Transverse colon (tissue), 4 donors: Measurements from ENCODE around the gene SEMA4F. TPM values are rescaled to one million over a fixed set of nuclear protein-coding genes. Genes with fewer than 3 reads are reported as not detected.

ENCODE experiments used
- DNase-seq: peaks from one replicate; pipeline ENCODE4 v3.0.0-alpha.2; 2019
- H3K27ac ChIP-seq, 4 donors: fragments of 200-600 bp; sonication (generic); 2 replicates each; pipeline ENCODE4 v1.5.1; 2016 to 2018; ENCODE audit warnings: inconsistent platforms in 4 of 4
- H3K27me3 ChIP-seq: fragments of 200-600 bp; sonication (generic); 2 replicates; pipeline ENCODE4 v1.5.1; 2017; ENCODE audit warnings: inconsistent platforms
- H3K36me3 ChIP-seq, 4 donors: fragments of 200-600 bp; sonication (generic); 2 replicates each; pipeline ENCODE4 v1.5.1; 2017 to 2019; ENCODE audit warnings: inconsistent platforms in 4 of 4
- H3K4me1 ChIP-seq, 4 donors: fragments of 200-600 bp; sonication (generic); 2 replicates each; pipeline ENCODE4 v1.5.1; 2017 to 2020; ENCODE audit warnings: inconsistent platforms in 4 of 4
- H3K4me3 ChIP-seq, 4 donors: fragments of 200-600 bp; sonication (generic); 1 replicate in 1 of 4; 2 replicates in 3 of 4; pipeline versions ENCODE4 v1.5.1 to v1.6.1; 2017 to 2019; ENCODE audit warnings: inconsistent platforms in 4 of 4
- H3K9me3 ChIP-seq, 2 donors: fragments of 200-600 bp; sonication (generic); 2 replicates each; pipeline ENCODE4 v1.5.1; 2017 to 2019; ENCODE audit warnings: inconsistent platforms in 2 of 2
- CTCF ChIP-seq, 5 experiments: fragments of 200-600 bp in 3 of 5; fragments of 450-650 bp in 2 of 5; sonication (generic) in 3 of 5; IDR thresholded peaks; 1 replicate in 2 of 5; 2 replicates in 3 of 5; pipeline ENCODE4 v1.5.1; 2016 to 2017; ENCODE audit warnings: antibody characterized with exemption in 5 of 5, inconsistent platforms in 3 of 5, mild to moderate bottlenecking in 2 of 5, moderate library complexity in 1 of 5
- EP300 ChIP-seq: sonication (generic); formaldehyde crosslinking; IDR thresholded peaks from one replicate; pipeline ENCODE4 v1.6.1; 2017; ENCODE audit warnings: antibody characterized with exemption, low read depth
- POLR2A ChIP-seq: fragments of 450-650 bp; IDR thresholded peaks from one replicate; pipeline ENCODE4 v1.6.1; 2016; ENCODE audit warnings: antibody characterized with exemption, mild to moderate bottlenecking, moderate library complexity
- POLR2AphosphoS5 ChIP-seq, 3 donors: sonication (generic); formaldehyde crosslinking; IDR thresholded peaks; one replicate each; pipeline ENCODE4 v1.6.1; 2016; ENCODE audit warnings: antibody characterized with exemption in 3 of 3
- WGBS, 2 donors: methylation state at CpG; one replicate each; pipeline ENCODE4 v1.1.5; 2018; ENCODE audit warnings: low coverage in 1 of 2; 5-methylcytosine and 5-hydroxymethylcytosine counted together
- in situ Hi-C, 4 donors: fragments of 200-750 bp; cut with MboI; loops; one replicate each; pipeline versions ENCODE4 v1.15.0 to v1.15.1; 2017; ENCODE audit warnings: low sequenced_read_pairs in 3 of 4, low pct_ligation_motif_present in 1 of 4, low pct_unique_long_range_greater_than_20kb in 1 of 4
- intact Hi-C: fragments of 100-400 bp; cut with DNase I; formaldehyde crosslinking; loops from one replicate; pipeline ENCODE4 v1.15.1; 2023; ENCODE audit warnings: low total_unique reads
- total RNA-seq, 4 donors: library from RNA; depleted of rRNA; stranded (reverse); fragments of >200 nt; gene quantifications; one replicate each; pipeline ENCODE4 v1.1.0, GENCODE V29; 2016

Gene SEMA4F
- 1 to 10 TPM in 3 of 4 donors, under 1 TPM in 1; 0.75 to 5.7 (median 3.6) TPM for total RNA-seq

GRCh38 chr2:74653985-74654882, at the start of gene SEMA4F:
TSS of gene SEMA4F (plus strand) at chr2:74654247. CDS start at chr2:74654377, 130 bp downstream.
- Histone ChIP-seq H3K36me3 (no peaks in the 10 kb centered on the region), H3K4me3 (peak within 1 kb of the TSS; percentile 46 to 82 (median 54)), H3K4me1 (peaks cover 0 to 11% (median 10%) of the 10 kb centered on the region in 4 donors), H3K27ac (peak within 1 kb of the TSS; percentile 54 to 75 (median 68)), H3K9me3 (no peaks in the 10 kb centered on the region), H3K27me3 (peaks cover 1% of the 10 kb centered on the region)
- 0 to 2% methylated on average over 2 to 71 of the region's 79 CpGs for WGBS, 2 donors
- TF ChIP-seq CTCF (IDR thresholded peaks at IDR 0.05) (no peak), POLR2A (peak; percentile 18), POLR2AphosphoS5 (IDR thresholded peaks at IDR 0.05) (peak; percentile 9 to 64 (median 50)), EP300 (no peak)
- intact Hi-C loops (no loop called here), in situ Hi-C loops (no loop called here)
- peak; percentile 98 for DNase-seq

GRCh38 chr2:74606927-74607326, 47.1 kb upstream of the SEMA4F start:
- in situ Hi-C loops, result no loop called here
- Histone ChIP-seq H3K27me3 (peaks cover 17% of the 10 kb centered on the region), H3K9me3 (no peaks in the 10 kb centered on the region), H3K27ac (no peak overlapping the region), H3K4me3 (no peak overlapping the region), H3K36me3 (no peaks in the 10 kb centered on the region), H3K4me1 (no peaks in the 10 kb centered on the region)
- TF ChIP-seq POLR2A (no peak), EP300 (no peak), POLR2AphosphoS5 (IDR thresholded peaks at IDR 0.05) (no peak), CTCF (IDR thresholded peaks at IDR 0.05) (no peak)
- 32 to 48% methylated on average over 3 to 5 of the region's 5 CpGs for WGBS, 2 donors
- intact Hi-C loops, result no loop called here
- DNase-seq, result no peak

- Histone ChIP-seq H3K27ac (no peak overlapping the region), H3K36me3 (no peaks in the 10 kb centered on the region), H3K4me1 (no peaks in the 10 kb centered on the region), H3K4me3 (no peak overlapping the region), H3K27me3 (peaks cover 19% of the 10 kb centered on the region), H3K9me3 (no peaks in the 10 kb centered on the region)
- in situ Hi-C loops (no loop called here), intact Hi-C loops (no loop called here)
- no peak for TF ChIP-seq CTCF (IDR thresholded peaks at IDR 0.05)
- TF ChIP-seq POLR2AphosphoS5 (IDR thresholded peaks at IDR 0.05), result no peak
- no peak for TF ChIP-seq EP300
- TF ChIP-seq POLR2A, result no peak
- WGBS, 2 donors, result 87 to 89% methylated on average over 3 of the region's 3 CpGs
- DNase-seq, result no peak
Measured at GRCh38 chr2:74617122-74617521, 36.9 kb upstream of the SEMA4F start.

- intact Hi-C loops (no loop called here), in situ Hi-C loops (no loop called here)
- H3K36me3 ChIP-seq, result no peaks in the 10 kb centered on the region
- peaks cover 19% of the 10 kb centered on the region for H3K27me3 ChIP-seq
- H3K9me3 ChIP-seq, result no peaks in the 10 kb centered on the region
- H3K27ac ChIP-seq, result no peak overlapping the region
- H3K4me3 ChIP-seq, result no peak overlapping the region
- DNase-seq, result no peak
- WGBS, 2 donors, result 69 to 76% methylated on average over 6 of the region's 6 CpGs
- TF ChIP-seq CTCF (IDR thresholded peaks at IDR 0.05), result no peak
- TF ChIP-seq POLR2A, result no peak
- no peaks in the 10 kb centered on the region for H3K4me1 ChIP-seq
Measured at GRCh38 chr2:74618410-74619083, 35.5 kb upstream of the SEMA4F start.
